Psoas muscle (tissue), 8 donors: Measurements from ENCODE around the gene ATG9A. TPM values are rescaled to one million over a fixed set of nuclear protein-coding genes. Genes with fewer than 3 reads are reported as not detected.
A peak's percentile ranks its signal among the peaks of the same experiment; 100 is the strongest.
"Not testable (repeated sequence)": the region's sequence is repeated elsewhere in the genome, so short reads cannot be mapped to it uniquely, and the experiment has no call there.

Source experiments
- ATAC-seq, 4 donors: fragments of 200-7000 bp; cut with Tn5 transposase; one replicate each; pipeline ENCODE4 v1.9.1; 2020; ENCODE audit warnings: moderate library complexity in 3 of 4, mild to moderate bottlenecking in 2 of 4
- DNase-seq, 2 donors: peaks; one replicate each; pipeline ENCODE4 v3.0.0-alpha.2; 2020
- H3K27ac ChIP-seq: fragments of 200-600 bp; one replicate; pipeline ENCODE4 v1.8.0; 2022
- H3K27me3 ChIP-seq, 3 donors: fragments of 200-600 bp in 1 of 3; one replicate each; pipeline versions ENCODE4 v1.6.1 to v1.8.0; 2013 to 2022; ENCODE audit warnings: low read length in 2 of 3, mild to moderate bottlenecking in 2 of 3, moderate library complexity in 1 of 3; ENCODE audit not compliant: insufficient read depth in 3 of 3
- H3K36me3 ChIP-seq, 2 donors: fragments of 200-600 bp in 1 of 2; one replicate each; pipeline versions ENCODE4 v1.6.1 to v1.8.0; 2013 to 2022; ENCODE audit warnings: low read depth in 1 of 2, mild to moderate bottlenecking in 1 of 2, moderate library complexity in 1 of 2; ENCODE audit not compliant: insufficient read depth in 1 of 2
- H3K4me1 ChIP-seq: fragments of 200-600 bp; one replicate; pipeline ENCODE4 v1.8.0; 2022
- H3K4me3 ChIP-seq: fragments of 200-600 bp; one replicate; pipeline ENCODE4 v1.8.0; 2022; ENCODE audit warnings: mild to moderate bottlenecking
- H3K9me3 ChIP-seq: fragments of 200-600 bp; one replicate; pipeline ENCODE4 v1.8.0; 2022
- CTCF ChIP-seq: fragments of 200-600 bp; IDR thresholded peaks from one replicate; pipeline ENCODE4 v1.8.0; 2022; ENCODE audit warnings: antibody characterized with exemption
- WGBS, 3 donors: extraction: QIAGEN DNeasy Blood & Tissue Kit; methylation state at CpG; one replicate each; pipeline versions ENCODE4 v1.1.6 to v1.1.7; 2013; 5-methylcytosine and 5-hydroxymethylcytosine counted together
- intact Hi-C, 2 donors: fragments of 100-400 bp; cut with DNase I; formaldehyde crosslinking; loops; one replicate each; pipeline versions ENCODE4 v1.11.0 to v1.14.2; 2022
- polyA plus RNA-seq, 3 donors: library from polyadenylated mRNA; stranded (reverse); fragments of 200-250 nt; gene quantifications; one replicate each; pipeline ENCODE4 v1.2.3, GENCODE V29; 2013
- total RNA-seq, 4 donors: library from RNA; stranded (reverse); fragmentation: NEBNext Ultra II Directional in 2 of 4; extraction: Animal tissue kit (Norgen Biotek cat#: 25700) in 2 of 4; gene quantifications; one replicate each; pipeline versions ENCODE4 v1.2.1 to v1.2.4, GENCODE V29; 2021 to 2023
- donor health status: healthy with polysubstance abuse.
- donor health status: DM: no; HTN: no; CAD: no; lungs with moderate emphysema.
- donor health status: Bipolar disorder and iron deficiency.
- donor health status: healthy.
- donor health status: DM: yes; HTN: yes; CAD: no.
- donor health status: DM: no; HTN: no; CAD: no.
- donor health status: DM: no; HTN: no; CAD: no.
- donor health status: DM: yes; HTN: yes; CAD: no.

The ATG9A gene
- total and polyA plus RNA-seq, 7 donors = 41.6 to 180 (median 111) TPM

GRCh38 chr2:219205981-219206327 lies 23.5 kb downstream of the ATG9A start:
- peak overlapping the region; percentile 91 for H3K27ac ChIP-seq
- intact Hi-C loops = loop anchor here in 1 of 2 donors (1.0 kb wide), 1 partner anchor 28 kb away; the partner anchor contains the start of gene RETREG2
- no peak for ATAC-seq
- H3K9me3 ChIP-seq = no peaks in the 10 kb centered on the region
- no peak for DNase-seq
- peaks cover 3 to 35% of the 10 kb centered on the region in 2 donors for H3K36me3 ChIP-seq
- no peaks in the 10 kb centered on the region for H3K27me3 ChIP-seq
- TF ChIP-seq CTCF = no peak
- 18 to 23% (median 19%) methylated on average over 7 of the region's 7 CpGs for WGBS, 3 donors
- peak overlapping the region; percentile 75 for H3K4me3 ChIP-seq
- H3K4me1 ChIP-seq = peaks cover 15% of the 10 kb centered on the region

GRCh38 chr2:219205165-219205538 lies 24.3 kb downstream of the ATG9A start:
- TF ChIP-seq CTCF = no peak
- Histone ChIP-seq H3K27ac (no peak overlapping the region), H3K9me3 (no peaks in the 10 kb centered on the region), H3K4me3 (no peak overlapping the region), H3K36me3 (peaks cover 3 to 27% of the 10 kb centered on the region in 2 donors), H3K27me3 (no peaks in the 10 kb centered on the region), H3K4me1 (peaks cover 15% of the 10 kb centered on the region)
- intact Hi-C loops = no loop called here
- ATAC-seq = no peak
- 83 to 89% (median 86%) methylated on average over 5 of the region's 5 CpGs for WGBS, 3 donors
- DNase-seq = no peak

- Histone ChIP-seq H3K36me3 (peaks cover under 1 to 21% of the 10 kb centered on the region in 2 donors), H3K4me3 (no peak overlapping the region), H3K27me3 (peaks cover 0 to 3% (median 0%) of the 10 kb centered on the region in 3 donors), H3K27ac (no peak overlapping the region), H3K4me1 (peaks cover 15% of the 10 kb centered on the region), H3K9me3 (no peaks in the 10 kb centered on the region)
- intact Hi-C loops = no loop called here
- TF ChIP-seq CTCF = no peak
- no peak for ATAC-seq
- no peak for DNase-seq
- WGBS, 3 donors = 85 to 87% (median 85%) methylated on average over 7 of the region's 7 CpGs
Measured at GRCh38 chr2:219204425-219205164, 24.8 kb downstream of the ATG9A start.

- WGBS, 3 donors = 88 to 93% (median 89%) methylated on average over 17 to 18 of the region's 21 CpGs
- H3K9me3 ChIP-seq, intact Hi-C loops: not testable (repeated sequence)
Measured at GRCh38 chr2:219201331-219201730, 28.1 kb downstream of the ATG9A start.

GRCh38 chr2:219200502-219201326 lies 28.7 kb downstream of the ATG9A start:
- DNase-seq, H3K4me3 ChIP-seq, H3K9me3 ChIP-seq, ATAC-seq, H3K27me3 ChIP-seq, intact Hi-C loops, H3K36me3 ChIP-seq, H3K27ac ChIP-seq, H3K4me1 ChIP-seq: not testable (repeated sequence)
- WGBS, 3 donors = 55 to 57% (median 56%) methylated on average over 24 of the region's 26 CpGs

More at GRCh38 chr2:219201331-219201730, 28.1 kb downstream of the ATG9A start:
- not testable (repeated sequence) for H3K27me3 ChIP-seq, H3K4me3 ChIP-seq, H3K4me1 ChIP-seq, H3K36me3 ChIP-seq, DNase-seq, ATAC-seq, H3K27ac ChIP-seq
